HepG2 (cell line): ENCODE data around the gene ARHGAP15. TPM values are rescaled to one million over a fixed set of nuclear protein-coding genes. Genes with fewer than 3 reads are reported as not detected.

Source experiments
- ATAC-seq: fragments of 200-7000 bp; cut with Tn5 transposase; 3 replicates; pipeline ENCODE4 v1.9.1; 2020; ENCODE audit warnings: mild to moderate bottlenecking, moderate library complexity
- BruUV-seq: library from RNA; stranded (reverse); fragments of 400-500 nt; replicated peaks from 2 replicates; lab custom pipeline; 2021; lab: Mats Ljungman, UMichigan
- CTCF ChIA-PET: fragments of 300-600 bp; formaldehyde crosslinking; extraction: SDS; loops from one replicate; lab custom pipeline; 2021; ENCODE audit warnings: low total read pairs, inconsistent platforms, low intra/inter-chr PET ratio; lab: Yijun Ruan, JAX
- POLR2A ChIA-PET: fragments of 350-600 bp; sonication (Branson Sonifier 250); formaldehyde crosslinking; loops from one replicate; lab custom pipeline; 2020; ENCODE audit warnings: antibody characterized with exemption, inconsistent platforms; lab: Yijun Ruan, JAX
- DNase-seq: peaks from one replicate; pipeline ENCODE4 v3.0.0-alpha.2; 2015; ENCODE audit warnings: low spot score
- FAIRE-seq: peaks from 3 replicates; lab custom pipeline; 2011; peaks lifted over from hg19 to GRCh38; lab: Jason Lieb, UNC
- H2AFZ ChIP-seq: one replicate; pipeline ENCODE4 v1.6.1; 2011; ENCODE audit warnings: low read length, inconsistent platforms
- H3K27ac ChIP-seq: fragments of 300-600 bp; 3 replicates; pipeline ENCODE4 v1.8.0; 2011; ENCODE audit warnings: mixed run types, mild to moderate bottlenecking, mixed read lengths, low read length, inconsistent platforms; ENCODE audit not compliant: insufficient read depth; ENCODE audit errors: extremely low read length
- H3K27me3 ChIP-seq, 2 experiments: fragments of 200-600 bp in 1 of 2; 2 replicates in 1 of 2; 3 replicates in 1 of 2; pipeline versions ENCODE4 v1.6.0 to v1.8.0; 2011; ENCODE audit warnings: low read length in 2 of 2, mild to moderate bottlenecking in 2 of 2, moderate library complexity in 2 of 2, inconsistent platforms in 1 of 2; ENCODE audit not compliant: insufficient read depth in 2 of 2, control insufficient read depth in 1 of 2
- H3K36me3 ChIP-seq, 2 experiments: fragments of 200-600 bp in 1 of 2; replicated peaks in 1 of 2; 2 replicates in 1 of 2; 3 replicates in 1 of 2; pipeline versions ENCODE4 v1.5.1 to v1.8.0; 2011; ENCODE audit warnings: low read length in 2 of 2, inconsistent platforms in 1 of 2; ENCODE audit not compliant: insufficient read depth in 2 of 2, control insufficient read depth in 1 of 2
- H3K4me1 ChIP-seq: 2 replicates; pipeline ENCODE4 v1.5.1; 2012; ENCODE audit warnings: low read length, inconsistent platforms; ENCODE audit not compliant: insufficient read depth
- H3K4me2 ChIP-seq: 2 replicates; pipeline ENCODE4 v1.6.0; 2011; ENCODE audit warnings: low read depth, low read length, inconsistent platforms
- H3K4me3 ChIP-seq, 3 experiments: fragments of 200-600 bp in 1 of 3; sonication (generic), shearing (Covaris generic) in 1 of 3; replicated peaks in 1 of 3; 2 replicates each; pipeline ENCODE4 v1.5.1; 2011 to 2016; ENCODE audit warnings: low read length in 3 of 3, inconsistent platforms in 2 of 3, low read depth in 2 of 3, mild to moderate bottlenecking in 2 of 3, control low read depth in 1 of 3, mixed read lengths in 1 of 3; ENCODE audit not compliant: insufficient read depth in 1 of 3
- H3K79me2 ChIP-seq: one replicate; pipeline ENCODE4 v1.6.1; 2011; ENCODE audit warnings: low read length, inconsistent platforms; ENCODE audit not compliant: insufficient read depth
- H3K9ac ChIP-seq: 2 replicates; pipeline ENCODE4 v1.6.0; 2011; ENCODE audit warnings: mild to moderate bottlenecking, low read depth, low read length, inconsistent platforms; ENCODE audit not compliant: insufficient read depth
- H3K9me3 ChIP-seq: 2 replicates; pipeline ENCODE4 v1.5.1; 2012; ENCODE audit warnings: mild to moderate bottlenecking, low read length
- H4K20me1 ChIP-seq: 2 replicates; pipeline ENCODE4 v1.6.0; 2011; ENCODE audit warnings: inconsistent platforms, mild to moderate bottlenecking, low read length, moderate library complexity; ENCODE audit not compliant: insufficient read depth
- BCL6 ChIP-seq: IDR thresholded peaks from 2 replicates; pipeline ENCODE4 v1.6.1; 2016; ENCODE audit warnings: missing genetic modification reagents, missing compliant biosample characterization
- CBX5 ChIP-seq: sonication (generic); formaldehyde crosslinking; IDR thresholded peaks from 2 replicates; pipeline ENCODE4 v1.4.0; 2020; ENCODE audit warnings: missing genetic modification reagents, borderline replicate concordance
- NONO ChIP-seq, 2 experiments: fragments of 450-650 bp in 1 of 2; sonication (generic) in 1 of 2; formaldehyde crosslinking in 1 of 2; IDR thresholded peaks in 1 of 2; conservative IDR thresholded peaks in 1 of 2; 2 replicates each; pipeline versions ENCODE4 v1.6.1 to v1.8.0; 2017 to 2022; ENCODE audit warnings: mild to moderate bottlenecking in 1 of 2, missing genetic modification reagents in 1 of 2, moderate library complexity in 1 of 2
- SALL2 ChIP-seq: sonication (generic); formaldehyde crosslinking; IDR thresholded peaks from 2 replicates; pipeline ENCODE4 v1.8.1; 2023; ENCODE audit warnings: mild to moderate bottlenecking, missing genetic modification reagents, inconsistent platforms
- SKI ChIP-seq: fragments of 450-650 bp; IDR thresholded peaks from one replicate; pipeline ENCODE4 v1.6.1; 2018; ENCODE audit warnings: mild to moderate bottlenecking; ENCODE audit not compliant: partially characterized antibody
- SUZ12 ChIP-seq: fragments of 150-350 bp; IDR thresholded peaks from 2 replicates; pipeline ENCODE4 v1.6.1; 2014; ENCODE audit warnings: low read depth, low read length
- TAF15 ChIP-seq: fragments of 200-400 bp; formaldehyde crosslinking; IDR thresholded peaks from one replicate; pipeline ENCODE4 v1.6.1; 2018; ENCODE audit warnings: mild to moderate bottlenecking, low read depth, low read length; ENCODE audit not compliant: poor library complexity, severe bottlenecking
- WGBS: methylation state at CpG from one replicate; pipeline ENCODE4 v1.1.6; 2017; ENCODE audit warnings: low lambda C conversion rate; 5-methylcytosine and 5-hydroxymethylcytosine counted together
- in situ Hi-C: cut with HindIII; loops from 2 replicates; pipeline ENCODE4 v1.10.0; 2017; ENCODE audit warnings: low pct_unique_long_range_greater_than_20kb; ENCODE audit not compliant: extremely low pct_ligation_motif_present
- intact Hi-C: fragments of 100-400 bp; cut with micrococcal nuclease; formaldehyde crosslinking; loops from one replicate; pipeline ENCODE4 v1.10.0; 2022; ENCODE audit not compliant: unreplicated experiment
- polyA plus RNA-seq, 8 experiments: library from polyadenylated mRNA; depleted of rRNA in 3 of 8; stranded (reverse) in 7 of 8; unstranded in 1 of 8; fragments of >200 nt; fragmentation: Illumina TruSeq in 4 of 8; extraction: Trizol in 4 of 8; gene quantifications; 2 replicates each; pipeline versions ENCODE4 v1.2.1 to v1.2.3, GENCODE V29; 2011 to 2016; ENCODE audit warnings: low read depth in 4 of 8, missing spikeins in 1 of 8, mixed read lengths in 1 of 8; ENCODE audit not compliant: insufficient read depth in 1 of 8
- total RNA-seq, 5 experiments: library from RNA; depleted of rRNA; stranded (reverse); fragments of >200 nt; fragmentation: Illumina TruSeq; extraction: Trizol; gene quantifications; 2 replicates each; pipeline ENCODE4 v1.2.3, GENCODE V29; 2016; ENCODE audit warnings: low read depth in 1 of 5
- TF ChIP-seq, protein P1 (sequence below): sonication (generic); formaldehyde crosslinking; IDR thresholded peaks from 2 replicates; pipeline ENCODE4 v1.4.0; 2020; ENCODE audit warnings: mild to moderate bottlenecking, missing genetic modification reagents
- TF ChIP-seq, protein P2 (sequence below): sonication (generic); formaldehyde crosslinking; IDR thresholded peaks from 2 replicates; pipeline ENCODE4 v1.4.0; 2020; ENCODE audit warnings: missing genetic modification reagents

ARHGAP15 gene
- total and polyA plus RNA-seq, 2 of the 13 experiments (the other 11 are each of a cell fraction or from before 2014, with no cell fraction given): 0.04 TPM; not detected in 1

DNA sequence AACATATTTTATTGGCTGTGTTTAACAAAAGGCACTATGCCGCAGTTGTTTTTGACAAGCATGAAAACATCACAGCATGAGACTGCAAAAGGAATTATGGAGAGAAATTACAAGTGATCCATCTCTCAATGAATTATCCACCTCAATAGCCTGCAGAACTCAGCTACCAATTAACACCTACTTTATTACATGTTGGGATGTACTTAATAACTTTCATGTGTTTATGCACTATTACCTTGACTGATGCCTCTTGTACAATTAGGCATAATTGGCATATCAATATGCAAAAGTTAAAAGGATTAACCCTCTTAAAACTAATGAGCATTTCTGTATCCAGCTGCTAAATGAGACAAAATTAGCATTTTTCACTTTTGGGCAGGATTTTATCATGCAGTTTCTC lies 27.8 kb downstream of the ARHGAP15 start (continued):
- TF ChIP-seq, protein P1, sequence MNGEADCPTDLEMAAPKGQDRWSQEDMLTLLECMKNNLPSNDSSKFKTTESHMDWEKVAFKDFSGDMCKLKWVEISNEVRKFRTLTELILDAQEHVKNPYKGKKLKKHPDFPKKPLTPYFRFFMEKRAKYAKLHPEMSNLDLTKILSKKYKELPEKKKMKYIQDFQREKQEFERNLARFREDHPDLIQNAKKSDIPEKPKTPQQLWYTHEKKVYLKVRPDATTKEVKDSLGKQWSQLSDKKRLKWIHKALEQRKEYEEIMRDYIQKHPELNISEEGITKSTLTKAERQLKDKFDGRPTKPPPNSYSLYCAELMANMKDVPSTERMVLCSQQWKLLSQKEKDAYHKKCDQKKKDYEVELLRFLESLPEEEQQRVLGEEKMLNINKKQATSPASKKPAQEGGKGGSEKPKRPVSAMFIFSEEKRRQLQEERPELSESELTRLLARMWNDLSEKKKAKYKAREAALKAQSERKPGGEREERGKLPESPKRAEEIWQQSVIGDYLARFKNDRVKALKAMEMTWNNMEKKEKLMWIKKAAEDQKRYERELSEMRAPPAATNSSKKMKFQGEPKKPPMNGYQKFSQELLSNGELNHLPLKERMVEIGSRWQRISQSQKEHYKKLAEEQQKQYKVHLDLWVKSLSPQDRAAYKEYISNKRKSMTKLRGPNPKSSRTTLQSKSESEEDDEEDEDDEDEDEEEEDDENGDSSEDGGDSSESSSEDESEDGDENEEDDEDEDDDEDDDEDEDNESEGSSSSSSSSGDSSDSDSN (CRISPR knock-in tag): no peak
- TF ChIP-seq SALL2 (CRISPR knock-in tag) (no peak), TAF15 (no peak)

DNA sequence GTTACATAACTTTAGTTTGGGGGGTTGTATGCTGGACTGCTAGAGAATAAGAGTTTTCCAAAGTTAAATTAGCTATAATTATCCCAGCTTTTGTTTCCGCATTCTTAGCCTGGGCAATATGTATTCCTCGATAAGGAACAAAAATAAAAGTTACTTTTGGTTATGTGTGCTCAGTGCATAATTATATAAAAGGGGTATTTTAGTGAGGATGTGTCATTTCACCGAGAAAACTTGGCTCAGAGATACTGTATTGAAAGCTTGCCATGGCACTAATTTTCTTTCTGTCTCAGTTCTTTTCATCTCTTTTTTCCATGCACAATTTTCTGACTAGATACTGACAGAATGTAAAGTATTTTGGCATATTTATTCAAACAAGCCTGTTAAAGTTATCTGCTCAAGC lies 28.2 kb downstream of the ARHGAP15 start:
- POLR2A ChIA-PET: no interaction called here
- no peak for ATAC-seq
- Histone ChIP-seq H3K4me2 (no peak overlapping the region), H2AFZ (no peak overlapping the region), H3K4me3 (no peak overlapping the region), H3K4me1 (no peaks in the 10 kb centered on the region), H3K27ac (no peak overlapping the region), H4K20me1 (no peaks in the 10 kb centered on the region), H3K27me3 (no peaks in the 10 kb centered on the region; a peak in 2 of 5 replicates), H3K9me3 (no peaks in the 10 kb centered on the region), H3K79me2 (no peaks in the 10 kb centered on the region), H3K9ac (no peak overlapping the region), H3K36me3 (no peaks in the 10 kb centered on the region)
- TF ChIP-seq CBX5 (CRISPR knock-in tag): no peak
- no peak for FAIRE-seq
- BruUV-seq: no TSS peak
- CTCF ChIA-PET: no interaction called here
- intact Hi-C loops: no loop called here
- WGBS: 20% methylated on average over 3 of the region's 3 CpGs
- DNase-seq: no peak
- in situ Hi-C loops: no loop called here

DNA sequence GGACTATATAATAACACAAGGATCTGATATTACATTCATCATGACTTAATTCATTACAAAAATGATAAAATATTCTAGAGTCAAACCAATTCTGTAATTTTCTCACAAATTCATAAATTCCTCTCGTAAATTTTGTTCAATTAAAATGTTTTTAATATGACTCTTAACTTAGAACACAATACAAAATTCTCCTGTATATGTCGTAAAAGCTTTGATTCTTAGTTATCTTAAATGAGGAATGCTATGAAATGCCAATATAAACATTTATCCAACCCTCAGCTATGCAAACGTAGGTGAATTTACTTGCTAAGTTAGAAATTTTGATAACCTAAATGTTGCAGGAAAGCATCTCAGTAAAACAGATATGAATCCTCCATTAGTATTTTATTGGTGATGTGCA lies 28.9 kb downstream of the ARHGAP15 start:
- CTCF ChIA-PET: no interaction called here
- in situ Hi-C loops: no loop called here
- Histone ChIP-seq H4K20me1 (no peaks in the 10 kb centered on the region), H3K4me2 (no peak overlapping the region), H3K9me3 (no peaks in the 10 kb centered on the region), H3K9ac (no peak overlapping the region), H3K4me1 (no peaks in the 10 kb centered on the region), H3K4me3 (no peak overlapping the region), H2AFZ (no peak overlapping the region), H3K27me3 (no peaks in the 10 kb centered on the region; a peak in 2 of 5 replicates), H3K27ac (no peak overlapping the region), H3K79me2 (no peaks in the 10 kb centered on the region), H3K36me3 (no peaks in the 10 kb centered on the region)
- POLR2A ChIA-PET: no interaction called here
- 1% methylated on average over 3 of the region's 3 CpGs for WGBS
- no peak for FAIRE-seq
- no peak for ATAC-seq
- BruUV-seq: no TSS peak
- DNase-seq: no peak
- intact Hi-C loops: no loop called here
- TF ChIP-seq SUZ12 (no peak), BCL6 (CRISPR knock-in tag) (no peak), NONO (IDR thresholded peaks at IDR 0.05) (no peak), NONO (CRISPR knock-in tag; conservative IDR thresholded peaks at IDR 0.05) (no peak), SKI (no peak)
- TF ChIP-seq, protein P2, sequence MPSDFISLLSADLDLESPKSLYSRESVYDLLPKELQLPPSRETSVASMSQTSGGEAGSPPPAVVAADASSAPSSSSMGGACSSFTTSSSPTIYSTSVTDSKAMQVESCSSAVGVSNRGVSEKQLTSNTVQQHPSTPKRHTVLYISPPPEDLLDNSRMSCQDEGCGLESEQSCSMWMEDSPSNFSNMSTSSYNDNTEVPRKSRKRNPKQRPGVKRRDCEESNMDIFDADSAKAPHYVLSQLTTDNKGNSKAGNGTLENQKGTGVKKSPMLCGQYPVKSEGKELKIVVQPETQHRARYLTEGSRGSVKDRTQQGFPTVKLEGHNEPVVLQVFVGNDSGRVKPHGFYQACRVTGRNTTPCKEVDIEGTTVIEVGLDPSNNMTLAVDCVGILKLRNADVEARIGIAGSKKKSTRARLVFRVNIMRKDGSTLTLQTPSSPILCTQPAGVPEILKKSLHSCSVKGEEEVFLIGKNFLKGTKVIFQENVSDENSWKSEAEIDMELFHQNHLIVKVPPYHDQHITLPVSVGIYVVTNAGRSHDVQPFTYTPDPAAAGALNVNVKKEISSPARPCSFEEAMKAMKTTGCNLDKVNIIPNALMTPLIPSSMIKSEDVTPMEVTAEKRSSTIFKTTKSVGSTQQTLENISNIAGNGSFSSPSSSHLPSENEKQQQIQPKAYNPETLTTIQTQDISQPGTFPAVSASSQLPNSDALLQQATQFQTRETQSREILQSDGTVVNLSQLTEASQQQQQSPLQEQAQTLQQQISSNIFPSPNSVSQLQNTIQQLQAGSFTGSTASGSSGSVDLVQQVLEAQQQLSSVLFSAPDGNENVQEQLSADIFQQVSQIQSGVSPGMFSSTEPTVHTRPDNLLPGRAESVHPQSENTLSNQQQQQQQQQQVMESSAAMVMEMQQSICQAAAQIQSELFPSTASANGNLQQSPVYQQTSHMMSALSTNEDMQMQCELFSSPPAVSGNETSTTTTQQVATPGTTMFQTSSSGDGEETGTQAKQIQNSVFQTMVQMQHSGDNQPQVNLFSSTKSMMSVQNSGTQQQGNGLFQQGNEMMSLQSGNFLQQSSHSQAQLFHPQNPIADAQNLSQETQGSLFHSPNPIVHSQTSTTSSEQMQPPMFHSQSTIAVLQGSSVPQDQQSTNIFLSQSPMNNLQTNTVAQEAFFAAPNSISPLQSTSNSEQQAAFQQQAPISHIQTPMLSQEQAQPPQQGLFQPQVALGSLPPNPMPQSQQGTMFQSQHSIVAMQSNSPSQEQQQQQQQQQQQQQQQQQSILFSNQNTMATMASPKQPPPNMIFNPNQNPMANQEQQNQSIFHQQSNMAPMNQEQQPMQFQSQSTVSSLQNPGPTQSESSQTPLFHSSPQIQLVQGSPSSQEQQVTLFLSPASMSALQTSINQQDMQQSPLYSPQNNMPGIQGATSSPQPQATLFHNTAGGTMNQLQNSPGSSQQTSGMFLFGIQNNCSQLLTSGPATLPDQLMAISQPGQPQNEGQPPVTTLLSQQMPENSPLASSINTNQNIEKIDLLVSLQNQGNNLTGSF: no peak
